HS-5 (cell line): Measurements from ENCODE around the gene FAM107B.

Experiments used
- DNase-seq: peaks from one replicate; pipeline ENCODE4 v3.0.0-alpha.2; 2012; ENCODE audit warnings: low read depth

The FAM107B gene

DNA sequence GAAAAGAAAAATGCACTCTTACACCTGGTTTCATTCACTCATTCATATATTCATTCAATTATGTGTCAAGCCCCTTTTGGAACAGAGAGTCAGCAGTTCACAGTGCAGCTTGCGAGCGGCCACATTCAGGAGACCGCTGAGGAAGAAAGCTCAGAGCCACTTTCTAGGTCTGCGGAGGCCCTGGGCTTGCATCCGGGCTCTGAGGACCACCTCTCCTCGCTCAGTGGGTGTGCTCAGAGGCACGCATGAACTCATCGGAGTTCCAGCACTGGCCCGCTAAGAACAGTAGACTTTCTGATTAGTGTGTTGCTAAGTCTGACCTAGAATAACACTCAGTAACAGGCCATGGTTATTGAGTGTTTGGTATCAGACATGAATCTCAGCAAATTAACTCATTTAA lies 1.8 kb upstream of the FAM107B start:
- no peak for DNase-seq

- DNase-seq = no peak
Measured at GRCh38 chr10:14775656-14776055, 959 bp upstream of the FAM107B start.

DNA sequence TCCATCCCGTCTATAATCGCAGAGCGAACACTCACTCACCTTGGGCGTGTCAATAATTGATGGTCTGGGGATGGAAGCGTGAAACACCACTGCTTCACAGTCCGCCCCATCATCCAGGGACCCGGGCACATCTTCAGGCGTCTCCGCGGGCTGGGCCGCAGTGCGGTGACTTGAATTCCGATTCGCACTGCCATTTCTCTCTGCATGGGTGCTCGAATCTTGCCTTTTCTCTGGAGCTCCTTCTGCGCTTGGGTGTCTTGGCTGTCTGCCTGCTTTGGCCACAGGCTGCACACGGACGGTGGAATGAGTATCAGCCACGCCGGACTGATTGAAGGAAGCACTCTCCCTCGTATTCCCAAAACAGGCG lies 500 bp downstream of the FAM107B start:
- DNase-seq = no peak

GRCh38 chr10:14773551-14774213 lies 1.0 kb downstream of the FAM107B start:
- DNase-seq = no peak

- no peak for DNase-seq
Measured at GRCh38 chr10:14772399-14772798, 2.3 kb downstream of the FAM107B start.

- no peak for DNase-seq
Measured at GRCh38 chr10:14770927-14771326, 3.8 kb downstream of the FAM107B start.

DNA sequence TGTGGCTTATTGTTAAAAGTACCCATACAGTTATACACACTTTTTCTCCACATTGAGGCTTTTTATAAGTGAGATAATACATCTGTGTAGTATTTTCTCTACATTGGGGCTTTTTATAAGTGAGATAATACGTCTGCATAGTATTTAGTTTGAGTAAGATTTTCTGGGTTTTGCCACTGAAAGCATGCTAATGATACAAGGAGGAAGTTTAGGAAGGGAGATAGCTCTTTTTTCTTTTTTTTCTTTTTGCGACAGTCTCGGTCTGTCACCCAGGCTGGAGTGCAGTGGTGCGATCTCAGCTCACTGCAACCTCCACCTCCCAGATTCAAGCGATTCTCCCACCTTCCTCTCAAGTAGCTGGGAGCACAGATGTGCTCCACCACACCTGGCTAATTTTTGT lies 13.3 kb downstream of the FAM107B start:
- DNase-seq = no peak

GRCh38 chr10:14758994-14759664 lies 15.6 kb downstream of the FAM107B start:
- DNase-seq = no peak

DNA sequence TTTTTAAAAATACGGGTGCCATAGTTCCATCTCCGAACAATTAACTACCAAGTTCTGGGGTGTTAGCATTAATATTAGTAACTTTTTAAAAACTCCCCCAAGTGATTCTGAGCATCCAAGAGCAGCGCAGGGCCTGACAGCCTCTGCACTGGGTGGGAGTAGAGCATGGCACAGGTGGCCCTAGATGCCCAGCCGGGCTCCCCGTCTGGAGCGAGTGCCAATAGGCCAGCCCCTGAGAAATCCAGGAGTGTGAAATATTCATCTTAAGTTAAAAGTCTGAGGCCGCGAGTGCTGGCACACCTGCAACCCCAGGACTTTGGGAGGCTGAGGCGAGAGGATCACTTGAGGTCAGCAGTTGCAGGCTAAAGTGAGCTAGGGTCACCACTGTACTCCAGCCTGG lies 16.2 kb downstream of the FAM107B start:
- DNase-seq = no peak

DNA sequence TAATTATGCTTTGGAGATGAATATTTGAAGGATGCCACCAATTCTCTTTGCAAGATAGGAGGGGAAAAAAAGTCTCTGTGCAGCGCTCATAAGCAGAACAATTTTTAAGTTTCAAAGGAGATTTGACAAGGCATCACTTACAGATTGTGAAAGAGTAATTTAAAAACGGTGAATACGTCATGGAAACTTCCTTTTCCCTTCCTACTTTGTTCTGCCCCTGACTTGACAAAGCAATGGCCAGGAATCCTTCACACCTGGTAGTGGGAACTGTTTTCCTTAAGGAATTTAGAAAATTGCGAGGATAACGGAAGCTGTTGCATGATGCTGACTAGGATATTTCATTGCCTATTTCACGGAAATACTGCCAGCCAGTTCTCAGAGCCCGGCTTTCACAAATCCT lies 16.7 kb downstream of the FAM107B start:
- no peak for DNase-seq

DNA sequence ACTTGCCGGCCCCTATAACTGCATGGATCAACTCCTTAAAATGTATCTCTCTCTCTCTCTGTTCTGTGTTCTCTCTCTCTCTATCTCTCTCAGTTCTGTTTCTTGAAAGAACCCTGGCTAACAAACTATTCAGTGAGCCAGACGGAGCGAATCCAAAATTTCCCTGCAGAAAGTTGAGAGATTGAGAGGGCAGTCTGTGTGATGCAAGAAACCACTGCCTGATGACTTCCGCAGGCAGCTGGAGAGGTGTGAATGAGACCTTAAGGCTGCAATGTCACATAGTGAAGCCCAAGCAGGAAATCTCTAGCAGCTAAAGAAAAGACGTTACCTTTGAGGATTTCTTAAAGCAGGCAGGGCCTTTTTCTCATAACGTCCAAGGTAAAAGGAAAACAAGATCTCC lies 17.3 kb downstream of the FAM107B start:
- DNase-seq = no peak

- no peak for DNase-seq
Measured at GRCh38 chr10:14753441-14753840, 21.3 kb downstream of the FAM107B start.

- no peak for DNase-seq
Measured at GRCh38 chr10:14751921-14752320, 22.8 kb downstream of the FAM107B start.

- DNase-seq = no peak
Measured at GRCh38 chr10:14751014-14751896, 23.4 kb downstream of the FAM107B start.

DNA sequence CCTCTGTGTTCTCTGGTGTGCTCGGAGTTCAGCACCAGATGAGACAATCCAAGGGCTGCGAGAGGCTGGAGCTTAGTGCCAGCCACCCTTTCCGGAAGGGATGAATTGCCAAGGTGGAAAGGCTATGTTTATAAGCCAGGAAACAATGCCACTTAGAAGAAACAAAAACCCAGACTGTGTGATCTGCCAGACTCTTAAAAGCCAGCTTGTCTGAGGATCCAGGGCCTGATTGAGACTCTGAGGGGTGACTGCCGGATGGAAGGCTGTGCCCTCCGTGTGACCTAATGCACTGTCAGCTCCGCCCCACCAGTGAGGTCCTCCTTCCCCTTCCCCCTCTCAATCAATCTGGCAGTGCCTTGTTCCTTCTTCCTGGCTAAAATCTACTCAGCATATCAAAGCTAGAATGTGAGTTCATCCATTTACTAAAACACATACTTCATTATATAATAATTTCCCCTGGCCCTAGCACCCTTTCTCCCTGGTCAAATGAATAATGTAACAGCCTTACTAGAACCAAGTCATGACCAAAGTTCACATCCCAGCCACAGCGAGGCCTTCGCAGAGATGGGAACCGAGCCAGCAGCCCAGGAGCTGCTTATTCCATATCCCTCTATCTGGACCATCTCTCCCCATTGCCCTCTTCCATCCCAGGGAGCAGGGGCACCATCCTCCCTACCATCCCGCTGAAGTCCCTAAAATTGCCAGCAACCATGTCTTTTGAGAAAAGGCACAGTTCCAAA lies 25.5 kb downstream of the FAM107B start:
- DNase-seq = no peak

GRCh38 chr10:14748441-14748840 lies 26.3 kb downstream of the FAM107B start:
- DNase-seq = no peak

- no peak for DNase-seq
Measured at GRCh38 chr10:14742815-14743214, 31.9 kb downstream of the FAM107B start.

- no peak for DNase-seq
Measured at GRCh38 chr10:14742382-14742781, 32.3 kb downstream of the FAM107B start.

DNA sequence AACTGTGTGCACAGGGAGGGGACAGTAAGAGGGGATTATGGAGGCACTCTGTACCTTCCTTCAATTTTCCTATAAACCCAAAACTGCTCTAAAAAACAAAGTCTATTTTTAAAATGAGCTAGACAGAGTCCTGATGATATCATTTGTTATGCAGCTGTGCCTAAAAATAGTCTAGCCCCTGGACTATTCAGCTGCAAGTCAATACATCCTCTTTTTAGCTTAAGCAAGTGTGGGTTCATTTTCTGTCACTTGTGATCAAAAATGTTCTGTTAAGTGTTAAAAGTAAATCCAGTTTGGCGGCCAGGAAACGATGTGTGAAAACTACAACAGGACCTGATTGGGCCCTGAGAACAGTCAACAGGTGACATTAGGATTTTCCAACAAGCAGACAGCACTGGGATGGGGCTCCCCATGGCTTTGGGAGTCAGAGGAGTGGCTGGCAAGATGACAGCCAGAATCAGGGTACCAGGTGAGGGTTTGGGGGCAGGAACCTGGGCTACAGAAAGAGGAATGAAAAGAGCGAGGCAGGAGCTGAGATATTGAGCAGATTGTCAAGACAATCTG lies 33.9 kb downstream of the FAM107B start:
- DNase-seq = no peak

- no peak for DNase-seq
Measured at GRCh38 chr10:14737808-14738545, 36.7 kb downstream of the FAM107B start.

DNA sequence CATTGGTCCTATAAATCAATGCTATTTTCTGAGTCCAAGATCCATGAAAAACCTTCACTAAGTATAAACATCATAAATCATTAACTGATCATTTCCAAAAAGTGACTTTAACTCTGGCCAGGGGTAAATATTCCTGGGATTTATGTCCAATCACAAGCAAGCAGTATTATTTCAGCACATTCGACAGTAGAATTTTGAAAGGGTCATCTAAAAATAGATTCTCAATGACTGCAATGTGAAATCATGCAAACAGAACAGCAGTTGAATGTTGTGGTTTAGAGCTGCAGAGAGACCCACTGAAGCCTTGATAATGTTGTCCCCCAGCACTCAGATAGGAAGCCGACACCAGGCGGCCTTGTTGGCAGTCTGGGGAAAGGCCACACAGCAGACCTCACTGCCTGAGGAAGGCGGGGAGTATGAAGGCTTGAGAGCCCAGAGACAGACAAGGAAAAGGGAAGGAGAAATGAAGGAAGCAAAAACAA lies 38.1 kb downstream of the FAM107B start:
- no peak for DNase-seq
